HG02840 (cell line): Measurements from ENCODE around the gene HPCAL4.

Experiments used
- ATAC-seq: cut with Tn5 transposase; IDR thresholded peaks from one replicate; pipeline ENCODE4 v1.9.1; 2021; ENCODE audit warnings: mild to moderate bottlenecking, moderate library complexity, moderate number of reproducible peaks; ENCODE audit not compliant: unreplicated experiment, low FRiP score

HPCAL4 gene

DNA sequence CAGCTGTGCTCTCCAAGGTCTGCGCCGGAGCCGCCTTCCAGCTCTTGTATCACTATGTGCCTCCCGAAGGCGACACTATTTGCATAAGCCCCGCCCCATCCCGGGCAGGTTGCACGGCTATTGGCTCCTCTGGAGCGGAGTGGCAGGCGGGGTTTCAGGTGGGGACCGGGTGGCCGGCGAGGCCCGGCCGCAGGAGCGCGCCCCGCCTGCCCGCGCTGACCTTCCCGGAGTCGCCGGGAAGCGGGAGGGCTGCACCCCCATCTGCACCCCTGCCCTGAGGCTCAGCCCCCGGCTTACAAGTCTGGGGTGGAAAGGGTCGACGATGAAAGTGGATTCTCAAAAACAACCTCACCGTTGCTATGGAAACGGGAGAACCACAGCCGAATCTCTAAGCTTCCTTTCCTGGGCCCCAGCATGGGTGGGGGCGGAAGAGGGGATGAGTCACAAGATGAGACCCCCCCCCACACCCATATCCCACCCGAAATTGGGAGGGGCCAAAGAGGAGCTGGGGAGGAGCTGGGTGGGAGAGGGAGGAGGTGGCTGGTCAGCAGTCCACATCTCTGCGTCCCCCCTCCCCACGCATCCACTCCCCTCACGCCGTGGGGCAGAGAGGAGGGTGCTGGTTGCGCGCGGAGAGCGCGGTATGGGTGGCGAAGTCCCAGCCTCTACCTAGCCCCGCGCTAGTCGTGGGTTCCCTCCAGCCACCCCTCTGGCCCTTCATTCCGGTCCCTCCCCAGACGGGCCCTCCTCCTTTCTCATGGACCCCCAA, at the start of gene HPCAL4:
HPCAL4 (minus strand) TSS at position 51 of the 769 bp plus-strand sequence. CDS start 6,830 bp downstream, outside the sequence.
- ATAC-seq: peak; percentile 74

DNA sequence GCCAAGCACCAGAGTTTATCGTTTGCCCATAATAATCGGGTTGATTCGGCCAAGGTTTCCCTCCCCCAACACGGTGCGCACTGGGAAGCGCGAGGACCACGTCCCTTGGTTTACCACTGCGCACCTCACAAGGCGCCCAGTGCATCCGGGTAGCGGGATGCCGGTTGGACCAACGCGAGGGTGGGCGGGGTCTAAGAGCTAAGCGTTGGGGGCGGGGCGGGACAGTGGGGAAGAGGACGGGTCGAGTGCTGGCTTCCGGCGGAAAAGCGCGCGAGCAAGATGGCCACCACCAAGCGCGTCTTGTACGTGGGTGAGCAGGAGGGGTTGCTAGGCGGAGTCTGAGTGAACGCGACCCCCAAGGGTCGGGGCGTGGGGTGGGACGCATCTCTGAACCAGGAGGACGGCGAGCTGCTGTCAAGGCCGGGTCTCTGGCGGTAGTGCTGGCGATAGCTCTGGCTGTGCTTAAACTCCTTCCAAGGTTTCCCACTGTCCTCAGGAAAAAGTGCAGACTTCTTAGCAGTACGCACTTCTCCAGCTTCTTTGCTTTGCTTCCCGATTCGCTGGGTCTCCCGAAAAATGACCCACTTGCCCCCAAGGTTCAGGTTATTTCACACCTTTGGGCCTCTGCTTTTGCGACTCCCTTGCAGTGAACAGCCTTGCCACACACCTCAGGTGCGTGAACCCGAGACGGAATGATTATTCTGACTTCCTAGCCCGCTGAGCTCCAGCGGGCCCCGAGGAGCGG, 47.6 kb upstream of the HPCAL4 start, which contains the start of gene PPIE:
PPIE (plus strand) TSS at position 261 of the 745 bp plus-strand sequence; CDS start at position 280, 19 bp downstream.
- no peak for ATAC-seq

DNA sequence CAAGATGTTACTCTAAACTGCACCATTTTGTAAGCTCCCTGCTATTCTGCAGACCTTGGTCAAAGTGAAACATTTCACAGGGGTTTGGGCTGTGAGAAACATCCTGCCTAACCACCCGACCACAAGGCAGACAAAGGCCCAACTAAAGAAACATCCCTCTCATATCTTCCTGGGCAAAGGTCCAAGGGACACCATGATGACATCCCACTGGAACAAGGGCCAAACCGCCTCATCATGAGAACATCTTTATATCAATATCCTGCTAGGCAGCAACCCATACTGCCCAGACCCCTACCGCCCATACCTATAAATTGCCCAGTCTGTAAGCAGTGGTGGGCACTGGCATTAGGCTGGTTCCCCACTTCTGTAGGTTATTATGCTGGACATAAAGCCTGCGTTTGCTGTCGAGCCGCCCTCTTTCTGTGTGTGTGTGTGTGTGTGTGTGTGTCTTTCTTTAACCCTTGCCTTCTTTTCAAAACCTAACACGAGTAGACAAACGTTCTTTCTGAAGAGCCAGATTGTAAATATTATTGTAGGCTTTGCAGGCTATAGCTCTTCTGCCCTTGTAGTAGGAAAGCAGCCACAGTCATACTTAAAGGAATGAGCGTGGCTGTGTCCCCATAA, 46.4 kb upstream of the HPCAL4 start:
- ATAC-seq: no peak

DNA sequence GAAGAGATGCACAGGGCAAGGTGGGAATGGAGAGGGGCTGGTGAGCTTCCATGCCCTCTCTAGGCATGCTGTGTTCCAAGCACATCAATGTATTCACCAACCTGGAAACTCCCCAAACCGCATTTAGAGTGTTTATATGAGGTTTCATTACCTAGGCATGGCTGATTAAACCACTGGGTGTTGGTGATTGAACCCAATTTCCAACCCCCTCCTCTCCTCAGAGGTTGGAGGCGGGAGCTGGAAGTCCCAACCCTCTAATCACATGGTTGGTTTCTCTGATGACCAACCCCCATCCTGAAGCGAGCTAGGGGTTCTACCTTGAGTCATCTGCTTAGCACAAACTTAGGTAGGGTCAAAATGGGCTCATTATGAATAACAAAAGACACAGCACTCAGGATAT, 44.5 kb upstream of the HPCAL4 start:
- ATAC-seq: no peak

DNA sequence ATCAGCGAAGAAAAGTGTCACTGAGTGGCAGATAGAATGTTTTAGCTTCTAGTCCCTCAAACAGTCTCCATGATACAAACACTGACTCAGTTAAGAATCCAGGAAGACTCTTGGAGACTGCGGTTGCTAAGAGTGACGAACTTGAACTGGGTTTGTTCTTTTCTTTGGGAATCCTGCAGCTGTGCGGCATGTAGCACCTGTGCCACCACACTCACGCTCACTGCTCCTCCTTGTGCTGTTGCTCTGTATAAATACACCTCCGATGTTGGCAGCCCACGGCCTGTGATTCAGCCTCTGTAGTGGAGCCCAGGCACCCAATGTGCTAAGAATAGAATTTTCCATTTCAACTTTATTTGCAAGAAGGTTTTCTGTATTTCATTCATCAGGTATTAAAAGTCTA, 41.9 kb upstream of the HPCAL4 start:
- no peak for ATAC-seq

DNA sequence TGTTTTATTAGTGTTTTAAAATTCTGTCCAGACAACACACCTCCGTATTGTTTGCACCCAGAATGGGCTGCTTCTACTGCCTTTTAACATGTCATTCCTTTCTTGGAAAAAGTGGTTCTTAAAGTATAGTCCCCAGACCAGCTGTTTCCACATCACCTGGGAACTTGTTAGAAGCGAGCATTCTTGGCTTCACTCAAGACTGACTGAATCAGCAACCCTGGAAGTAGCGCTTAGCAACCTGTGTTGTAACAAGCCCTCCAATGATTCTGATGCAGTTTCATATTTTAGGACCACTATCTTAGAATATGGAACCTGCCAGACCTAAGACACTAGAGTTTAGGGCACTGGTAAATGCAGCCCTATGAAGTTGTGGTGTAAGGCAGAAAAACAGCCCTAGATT, 41.5 kb upstream of the HPCAL4 start:
- ATAC-seq: no peak

DNA sequence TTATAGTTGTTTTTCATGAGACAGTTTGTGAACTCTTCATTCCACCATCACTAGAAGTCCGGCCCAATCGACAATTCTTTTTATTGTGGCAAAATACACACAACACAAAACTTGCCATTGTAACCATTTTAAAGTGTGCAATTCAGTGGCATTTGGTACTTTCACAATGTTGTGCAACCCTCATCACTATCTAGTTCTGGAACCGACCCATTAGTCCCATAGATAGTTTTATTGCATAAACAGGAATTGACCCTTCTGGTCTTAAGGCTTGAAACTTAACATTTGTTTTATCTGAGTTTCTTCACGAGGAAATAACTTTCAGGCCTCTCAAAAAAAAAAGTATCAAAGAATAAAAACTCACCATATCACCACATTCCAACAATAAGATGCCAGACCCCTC, 38.6 kb upstream of the HPCAL4 start:
- no peak for ATAC-seq

DNA sequence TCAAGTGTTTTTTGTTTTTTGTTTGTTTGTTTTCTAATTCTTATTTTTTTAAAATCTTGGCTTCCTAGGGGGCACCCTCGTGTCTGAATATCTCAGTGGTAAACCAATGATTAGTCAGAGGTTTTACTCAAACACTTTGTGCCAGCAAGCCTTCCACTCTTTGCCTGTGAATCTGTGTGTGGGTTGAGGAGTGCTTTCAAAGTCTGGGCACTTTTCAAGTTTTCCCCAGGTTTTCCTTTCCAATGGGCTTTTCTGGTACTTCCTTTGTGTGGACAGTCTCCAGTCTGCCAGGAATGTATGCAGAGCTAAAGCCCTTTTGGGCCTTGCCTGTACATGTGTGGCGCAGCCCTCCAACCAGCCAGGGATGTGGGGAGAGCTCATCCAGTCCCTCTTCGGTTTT, 37.8 kb upstream of the HPCAL4 start:
- ATAC-seq: no peak

DNA sequence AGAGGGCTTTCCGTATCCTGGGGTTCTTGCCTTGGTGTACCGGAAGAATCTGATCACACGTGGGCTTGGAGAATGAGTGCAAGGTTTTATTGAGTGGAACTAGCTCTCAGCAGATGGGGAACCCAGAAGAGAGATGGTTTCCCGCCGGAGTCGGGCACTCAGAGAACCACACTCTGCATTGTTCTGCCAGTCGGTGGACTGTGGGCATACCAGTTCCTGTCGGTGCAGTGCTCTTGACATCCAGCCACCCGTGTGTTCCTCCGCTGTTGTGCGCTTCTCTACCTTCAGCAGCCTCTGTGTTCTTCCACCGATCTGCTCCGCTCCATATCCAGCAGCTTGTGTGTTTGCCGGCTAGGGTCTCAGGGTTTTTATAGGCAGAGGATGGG, 36.7 kb upstream of the HPCAL4 start:
- no peak for ATAC-seq

DNA sequence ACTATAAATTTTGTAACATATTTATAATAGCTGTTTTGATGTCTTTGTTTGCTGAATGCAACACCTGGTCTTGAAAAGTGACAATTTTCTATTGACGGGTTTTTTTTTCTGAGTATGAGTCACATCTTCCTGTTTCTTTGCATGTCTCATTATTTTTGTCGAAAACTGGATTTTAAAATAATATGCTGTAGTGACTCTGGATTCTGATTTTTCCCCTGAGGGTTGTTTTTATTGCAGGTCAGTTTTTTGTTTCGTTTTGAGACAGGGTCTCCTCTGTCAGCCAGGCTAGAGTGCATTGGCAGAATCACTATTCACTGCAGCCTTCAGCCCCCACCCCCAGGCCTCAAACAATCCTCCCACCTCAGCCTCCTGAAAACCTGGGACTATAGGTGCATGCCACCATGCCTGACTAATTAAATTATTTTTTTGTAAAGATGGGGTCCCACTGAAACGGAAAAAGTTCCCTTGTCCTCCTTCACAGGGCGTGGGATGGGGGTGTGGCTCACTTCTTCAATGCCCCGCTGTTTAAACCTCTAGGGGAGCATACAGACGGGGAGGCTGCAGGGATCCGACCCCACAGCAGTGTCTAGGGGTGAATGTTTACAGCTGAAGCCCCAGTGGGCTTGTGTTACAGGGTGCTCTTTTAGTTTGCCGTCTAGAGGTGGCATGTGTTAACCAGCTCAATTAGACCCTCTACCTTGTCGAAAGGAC, 36.1 kb upstream of the HPCAL4 start:
- ATAC-seq: no peak

DNA sequence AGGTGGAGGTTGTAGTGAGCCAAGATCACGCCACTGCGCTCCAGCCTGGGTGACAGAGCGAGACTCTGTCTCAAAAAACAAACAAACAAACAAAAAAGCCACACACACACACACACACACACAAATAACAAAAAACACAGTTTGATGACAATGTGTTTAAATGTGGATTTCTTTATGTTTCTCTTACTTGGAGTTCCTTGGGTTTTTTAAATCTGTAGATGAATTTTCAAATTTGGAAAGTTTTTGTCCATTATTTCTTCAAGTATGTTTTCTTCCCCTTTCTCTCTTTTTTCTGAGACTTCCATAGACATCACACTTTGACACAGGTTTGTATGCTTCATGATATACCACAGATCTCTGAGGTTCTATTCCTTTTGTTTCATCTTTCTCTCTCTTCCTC, 35.4 kb upstream of the HPCAL4 start:
- no peak for ATAC-seq

DNA sequence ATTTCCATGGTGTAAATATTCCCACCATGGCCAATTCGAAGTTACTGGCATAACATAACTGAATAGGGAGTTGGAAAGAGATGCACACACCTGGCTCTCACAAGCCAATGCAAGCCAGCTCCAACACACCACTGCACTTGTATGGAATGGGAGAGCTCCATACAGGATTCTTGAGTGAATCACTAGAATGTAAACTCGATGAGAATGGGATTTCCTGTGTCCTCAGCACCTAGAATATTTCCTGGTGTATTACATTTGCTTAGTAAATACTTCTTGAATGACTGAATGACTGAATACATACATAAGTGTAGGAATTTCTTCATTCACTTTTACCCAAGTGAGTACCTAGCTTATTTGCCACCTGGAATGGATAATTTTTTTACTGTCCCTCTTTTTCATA, 31.3 kb upstream of the HPCAL4 start:
- ATAC-seq: no peak

DNA sequence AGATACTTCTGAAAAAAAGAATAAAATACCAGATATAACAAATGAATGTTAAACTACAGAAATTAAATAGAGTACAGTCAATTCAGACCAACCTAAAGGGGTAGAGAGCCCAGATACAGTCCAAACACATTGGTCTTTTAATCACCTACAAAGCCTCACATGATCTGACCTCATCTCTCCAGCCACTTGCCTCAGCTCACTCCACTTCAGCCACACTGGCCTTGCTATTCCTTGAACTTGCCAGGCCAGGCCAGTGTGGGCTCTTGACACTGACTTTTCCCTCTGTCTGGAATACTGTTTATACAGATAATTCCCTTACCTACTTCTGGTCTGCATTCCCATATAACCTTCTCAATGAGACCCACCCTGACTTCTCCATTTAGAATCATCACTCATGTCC, 30.4 kb upstream of the HPCAL4 start:
- ATAC-seq: no peak

DNA sequence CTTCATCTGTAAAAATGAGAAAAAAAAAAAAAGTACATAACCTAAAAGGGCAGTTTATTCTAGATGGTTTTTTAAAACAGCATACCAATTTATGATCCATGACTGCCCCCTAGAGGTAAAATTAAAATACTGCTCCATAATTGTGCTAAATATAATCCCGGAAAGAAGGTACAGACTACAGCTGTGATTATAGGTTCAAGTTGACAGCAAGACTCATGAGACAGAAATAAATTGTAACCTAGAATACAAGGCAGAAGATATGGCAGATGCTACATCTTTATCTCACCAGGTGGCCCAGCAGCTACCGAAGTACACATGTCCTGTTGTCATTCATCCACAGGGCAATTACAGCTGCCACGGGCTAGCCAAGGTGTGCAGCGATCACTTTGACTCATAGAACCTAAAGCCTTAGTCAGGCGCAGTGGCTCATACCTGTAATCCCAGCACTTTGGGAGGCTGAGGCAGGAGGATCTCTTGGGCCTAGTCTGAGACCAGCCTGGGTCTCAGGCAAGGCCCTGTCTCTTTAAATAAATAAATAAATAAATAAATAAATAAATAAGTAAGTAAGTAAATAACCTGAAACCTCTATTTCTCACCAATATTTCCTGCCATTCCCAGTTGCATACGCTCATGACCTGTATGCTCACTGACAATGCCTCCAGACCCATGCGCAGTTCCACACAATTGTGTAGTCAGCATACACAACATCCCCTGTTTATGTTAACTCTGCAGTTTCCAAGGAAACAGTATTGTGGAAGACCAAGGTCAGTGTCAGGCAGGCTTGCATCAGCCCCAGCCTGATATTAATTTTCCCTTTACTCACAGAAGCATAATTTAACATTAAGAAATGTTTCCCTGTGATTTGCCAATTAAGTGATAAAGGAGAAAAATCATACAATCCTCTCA, 29.1 kb upstream of the HPCAL4 start:
- ATAC-seq: no peak

DNA sequence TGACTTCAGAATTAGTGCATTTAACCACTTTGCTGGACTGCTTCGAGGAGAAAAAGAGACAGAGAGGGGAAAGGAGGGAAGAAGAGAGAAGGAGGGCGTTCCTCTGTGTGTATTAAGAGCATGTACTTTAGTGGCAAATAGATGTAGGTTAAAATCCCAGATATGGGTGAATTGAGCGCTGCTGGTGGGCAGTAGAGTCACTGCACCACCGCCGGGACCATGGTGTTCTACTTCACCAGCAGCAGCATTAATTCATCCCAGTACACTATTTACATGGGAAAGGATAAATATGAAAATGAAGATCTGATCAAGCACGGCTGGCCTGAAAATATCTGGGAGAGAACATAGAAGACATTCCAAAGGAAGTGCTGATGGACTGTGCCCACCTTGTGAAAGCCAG, 26.6 kb upstream of the HPCAL4 start:
- no peak for ATAC-seq

DNA sequence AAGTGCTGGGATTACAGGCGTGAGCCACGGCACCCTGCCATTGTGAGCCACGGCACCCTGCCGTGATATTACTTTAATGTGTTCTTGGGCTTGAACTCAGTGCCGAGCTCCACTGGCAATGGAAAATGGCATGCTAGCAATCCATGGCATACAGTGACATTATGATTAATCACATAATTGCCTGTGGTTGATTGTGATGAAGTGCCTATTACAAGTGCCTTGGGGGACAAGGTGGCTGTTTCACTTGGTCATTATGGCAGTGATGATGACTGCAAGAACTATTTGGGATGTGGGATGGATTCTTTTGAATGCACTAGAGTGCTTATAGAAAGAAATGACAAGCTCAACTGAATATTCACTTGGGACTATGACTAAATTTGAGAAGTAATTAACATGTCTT, 22.3 kb upstream of the HPCAL4 start:
- ATAC-seq: no peak

DNA sequence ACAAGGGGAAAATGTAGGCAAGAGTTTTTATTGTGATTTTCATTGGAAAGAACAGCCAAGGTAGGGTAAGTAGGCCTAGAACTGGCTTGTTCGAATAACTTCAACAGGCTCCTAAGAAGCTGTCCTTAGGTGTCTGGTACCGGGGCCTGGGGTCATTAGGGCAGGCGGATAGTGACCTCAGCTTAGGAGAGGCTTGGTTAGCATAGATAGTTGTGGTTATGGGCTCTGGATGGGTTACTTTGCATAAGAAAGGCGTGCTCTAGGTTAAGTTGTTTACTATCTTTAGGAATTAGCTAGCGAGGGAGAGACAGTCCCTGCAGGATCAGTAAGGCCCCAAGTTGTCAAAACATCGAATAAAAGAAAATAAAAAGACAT, 20.7 kb upstream of the HPCAL4 start:
- no peak for ATAC-seq

DNA sequence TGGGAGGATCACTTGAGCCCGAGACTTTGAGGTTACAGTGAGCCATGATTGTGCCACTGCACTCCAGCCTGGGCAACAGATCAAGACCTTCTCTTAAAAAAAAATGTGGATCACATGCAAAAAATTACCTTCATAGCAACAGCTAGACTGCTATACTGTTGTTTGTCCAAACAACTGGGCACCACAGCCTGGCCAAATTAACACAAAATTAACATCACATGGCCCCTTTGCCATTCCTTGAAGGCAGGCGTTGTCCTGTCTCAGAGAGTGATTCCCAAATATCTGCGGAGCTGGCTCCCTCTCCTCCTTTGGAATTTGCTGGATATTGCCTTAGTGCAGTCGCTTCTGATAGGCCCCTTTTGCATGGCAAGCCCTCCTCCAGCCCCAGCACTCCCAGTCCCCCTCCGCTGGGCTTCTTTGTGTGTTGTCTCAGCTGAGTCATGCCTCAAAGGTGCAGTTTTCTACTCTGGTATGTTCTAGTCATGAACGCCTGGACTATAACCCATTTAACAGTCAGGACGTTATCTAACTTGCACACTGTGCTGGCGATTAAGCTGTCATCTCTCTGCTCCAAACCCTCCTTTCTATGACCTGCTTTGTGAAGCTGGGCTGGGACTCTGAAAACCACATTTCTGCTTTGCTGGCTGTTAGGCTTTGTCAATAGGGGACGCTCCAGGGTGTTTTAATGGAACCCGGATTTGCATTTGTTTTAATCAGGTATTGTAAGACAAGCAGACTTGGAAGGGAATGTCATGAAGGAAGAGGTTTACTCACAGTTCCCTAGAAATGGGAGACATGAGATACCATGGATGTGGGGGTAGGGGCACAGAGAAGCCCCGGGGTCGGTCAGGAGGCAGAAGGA, 20.1 kb upstream of the HPCAL4 start:
- no peak for ATAC-seq

DNA sequence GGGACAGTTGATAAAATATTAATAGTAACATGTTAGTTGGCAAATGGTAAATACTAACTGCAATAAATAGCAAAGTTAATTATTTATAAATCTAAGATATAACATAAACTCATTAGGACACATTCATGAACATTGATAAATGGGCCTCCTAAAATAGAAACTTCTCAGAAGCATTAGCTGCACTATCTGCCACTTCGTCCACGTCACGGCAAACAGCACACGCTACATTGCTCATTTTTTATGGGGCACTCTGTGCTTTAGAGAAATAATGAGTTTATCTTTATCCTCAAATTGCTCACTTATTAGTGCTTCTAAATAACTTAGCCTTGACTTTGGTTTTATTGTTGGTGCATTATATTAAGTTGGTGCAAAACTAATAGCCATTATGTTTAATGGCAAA, 16.3 kb upstream of the HPCAL4 start:
- ATAC-seq: no peak
